NCI-H774 (cell line): ENCODE measurements around the gene BCL6.
"Not testable (repeated sequence)": the region's sequence is repeated elsewhere in the genome, so short reads cannot be mapped to it uniquely, and the experiment has no call there.

Source experiments
- DNase-seq: peaks from one replicate; lab custom pipeline; 2025; lab: John Stamatoyannopoulos, UW

BCL6 gene

DNA sequence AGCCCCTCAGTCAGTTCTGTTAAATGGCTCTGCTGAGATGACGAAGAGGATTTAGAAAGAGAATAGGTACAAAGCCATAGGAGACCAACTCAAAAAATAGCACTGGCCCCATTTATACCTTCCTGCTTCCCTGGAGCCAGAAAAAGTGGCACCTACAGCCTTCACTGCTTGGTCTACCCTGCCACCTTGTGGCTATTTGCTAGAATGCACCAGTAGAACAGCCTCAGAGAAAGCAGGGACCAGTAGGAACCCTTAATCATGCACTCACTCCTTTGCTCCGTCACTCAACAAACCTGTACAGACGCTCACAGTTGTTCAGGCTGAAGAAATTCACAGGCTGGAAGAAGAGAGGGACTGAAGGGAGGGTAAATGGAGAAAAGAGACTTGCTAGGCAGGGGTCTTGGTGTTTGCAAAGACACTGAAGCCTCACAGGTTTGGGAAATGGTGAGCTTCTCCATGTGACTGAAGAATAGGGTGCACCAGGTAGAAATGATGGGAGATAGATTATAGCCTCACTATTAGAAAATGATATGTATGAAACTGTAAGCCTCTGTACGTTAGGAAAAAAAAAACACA lies 30.8 kb downstream of the BCL6 start:
- DNase-seq: peak; percentile 86

GRCh38 chr3:187713504-187713903 lies 31.8 kb downstream of the BCL6 start:
- DNase-seq: peak; percentile 19

DNA sequence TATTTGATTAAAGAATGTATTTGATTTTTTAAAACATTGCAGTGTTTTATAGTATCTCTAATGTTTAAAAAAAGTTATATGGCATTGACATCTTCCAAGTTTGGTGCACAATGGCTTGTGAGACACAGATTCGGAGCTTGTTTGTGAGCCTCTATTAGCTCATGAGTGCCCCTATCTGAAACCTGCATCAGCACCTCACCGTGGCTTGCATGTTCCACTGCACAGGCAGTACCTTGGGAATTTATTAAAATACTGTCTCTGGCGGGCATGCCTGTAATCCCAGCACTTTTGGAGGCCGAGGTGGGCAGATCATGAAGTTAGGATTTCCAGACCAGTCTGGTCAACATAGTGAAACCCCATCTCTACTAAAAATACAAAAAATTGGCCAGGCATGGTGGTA lies 36.1 kb downstream of the BCL6 start:
- no peak for DNase-seq

DNA sequence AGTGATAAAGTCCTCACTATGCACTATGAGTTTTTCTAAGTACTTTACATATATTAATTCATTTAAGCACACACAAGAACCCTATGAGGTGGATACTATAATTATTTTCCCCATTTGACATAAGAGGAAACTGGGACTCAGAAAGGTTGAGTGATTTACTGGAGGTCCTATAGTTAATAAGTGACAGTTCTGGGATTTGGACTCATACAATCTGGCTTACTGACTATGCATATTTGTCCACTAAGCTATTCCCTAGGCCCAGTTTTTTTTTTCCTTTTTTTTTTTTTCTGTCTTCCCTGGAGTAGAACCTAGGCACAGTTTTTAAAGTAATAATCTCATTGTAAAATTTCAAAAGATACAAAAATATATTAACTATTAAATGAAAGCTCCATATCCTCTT lies 36.6 kb downstream of the BCL6 start:
- DNase-seq: no peak

DNA sequence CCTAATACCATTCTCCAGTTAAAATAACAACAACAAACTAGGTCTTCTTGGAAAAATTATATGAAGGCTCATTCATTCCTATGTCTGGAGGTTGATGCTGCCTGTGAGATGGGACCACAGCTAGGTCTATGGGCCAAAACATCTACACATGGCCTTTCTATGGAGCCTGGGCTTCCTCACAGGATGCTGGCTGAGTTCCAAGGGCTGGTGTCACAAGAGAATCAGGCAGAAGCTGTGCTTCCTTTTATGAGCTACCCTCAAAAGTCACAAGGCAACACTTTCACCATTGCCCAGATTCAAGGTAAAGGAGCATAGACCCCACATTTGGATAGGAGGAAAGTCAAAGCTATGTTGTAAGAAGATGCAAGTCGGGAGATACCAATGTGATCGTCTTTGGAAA lies 38.3 kb downstream of the BCL6 start:
- no peak for DNase-seq

DNA sequence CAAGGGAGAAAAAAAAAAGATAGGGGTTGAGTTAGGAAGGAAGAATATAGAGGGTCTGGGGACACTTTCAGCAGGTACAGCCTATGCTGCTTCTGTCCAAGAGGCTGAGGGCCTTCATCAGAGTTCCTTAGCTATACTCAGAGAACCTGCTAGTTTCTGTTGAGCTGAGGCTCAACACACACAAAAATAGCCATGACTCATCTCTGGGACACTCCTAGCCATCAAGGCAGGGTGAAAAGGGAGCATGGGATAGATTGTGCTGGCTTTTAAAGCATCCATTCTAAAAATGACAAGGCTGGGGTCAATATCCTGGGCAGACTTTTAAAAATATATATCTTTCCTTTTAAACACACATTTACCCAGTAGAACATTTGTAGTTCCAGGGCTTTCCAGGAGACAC lies 40.1 kb downstream of the BCL6 start:
- no peak for DNase-seq

DNA sequence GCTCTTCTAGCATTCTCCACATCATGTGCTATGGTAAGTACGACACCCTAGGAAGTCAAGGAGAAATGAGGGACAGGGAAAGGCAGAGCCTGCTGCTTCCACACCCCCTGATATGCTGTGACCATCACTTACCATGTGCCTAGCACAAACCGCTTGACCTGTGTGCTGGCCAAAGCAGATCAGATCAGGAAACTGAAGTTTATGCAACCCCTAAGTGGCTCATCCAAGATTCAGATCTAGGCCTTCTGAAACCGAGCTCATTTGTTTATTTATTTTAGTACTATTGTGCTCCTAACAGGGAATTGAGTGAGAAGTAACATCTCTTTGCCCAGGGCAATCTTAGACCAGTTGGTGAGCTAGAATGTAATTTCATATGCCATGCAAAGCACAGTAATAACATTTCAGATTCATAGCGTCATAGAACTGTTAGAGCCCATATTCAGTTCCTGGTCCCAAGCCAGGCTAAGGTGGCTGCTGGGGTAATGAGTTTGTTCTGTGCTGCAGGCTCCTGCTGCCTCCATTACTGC lies 42.7 kb downstream of the BCL6 start, which contains the start of gene RTP2:
TSS of gene RTP2 (minus strand) at position 51 of the 527 bp plus-strand sequence. CDS start 429 bp downstream, outside the sequence.
- no peak for DNase-seq

GRCh38 chr3:187700249-187700648 lies 45.0 kb downstream of the BCL6 start:
- DNase-seq: no peak

DNA sequence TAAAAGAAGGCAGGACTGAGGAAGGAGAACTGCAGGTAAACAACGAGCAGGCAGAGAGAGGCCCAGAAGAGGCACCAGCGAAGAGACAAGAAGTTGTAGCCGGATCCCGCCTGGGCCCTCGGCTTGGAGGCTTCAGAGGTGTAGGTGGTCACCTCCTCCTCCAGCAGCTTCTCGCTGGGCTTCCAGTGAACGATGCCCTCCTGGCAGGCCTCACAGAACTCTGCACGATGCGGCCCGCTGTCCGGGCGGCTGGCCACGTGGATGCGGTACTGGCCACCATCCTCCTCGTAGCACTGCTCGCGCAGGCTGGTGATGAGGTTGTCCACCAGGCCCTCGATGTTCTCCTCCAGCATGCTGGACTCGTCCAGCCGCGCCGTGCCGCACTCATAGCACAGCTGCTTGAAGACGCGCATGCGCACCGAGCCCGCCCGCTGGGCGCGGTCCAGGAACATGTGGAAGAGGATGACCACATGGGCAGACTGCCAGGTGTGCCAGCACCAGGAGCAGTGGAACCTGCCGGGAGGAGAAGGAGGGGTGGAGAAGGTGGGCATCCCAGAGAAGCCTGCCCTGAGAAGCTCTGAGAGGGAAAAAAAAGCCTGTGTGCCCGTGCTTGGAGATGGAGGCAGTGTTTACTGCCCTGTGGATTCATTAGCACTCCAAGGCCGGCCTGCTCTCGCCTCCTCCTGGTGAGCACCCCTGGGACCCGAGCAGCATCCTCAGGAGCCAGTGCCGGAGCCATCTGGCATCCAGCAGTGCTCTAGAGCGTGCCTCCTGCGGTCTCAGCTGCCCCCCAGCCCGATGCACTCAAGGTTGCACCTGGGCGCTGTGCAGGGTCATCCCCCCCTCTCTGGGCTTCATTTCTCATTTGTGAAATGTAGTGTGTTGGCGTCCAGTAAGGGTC lies 46.5 kb downstream of the BCL6 start:
- DNase-seq: no peak

- DNase-seq: no peak
Measured at GRCh38 chr3:187696021-187696420, 49.2 kb downstream of the BCL6 start.

GRCh38 chr3:187695449-187695848 lies 49.8 kb downstream of the BCL6 start:
- no peak for DNase-seq

DNA sequence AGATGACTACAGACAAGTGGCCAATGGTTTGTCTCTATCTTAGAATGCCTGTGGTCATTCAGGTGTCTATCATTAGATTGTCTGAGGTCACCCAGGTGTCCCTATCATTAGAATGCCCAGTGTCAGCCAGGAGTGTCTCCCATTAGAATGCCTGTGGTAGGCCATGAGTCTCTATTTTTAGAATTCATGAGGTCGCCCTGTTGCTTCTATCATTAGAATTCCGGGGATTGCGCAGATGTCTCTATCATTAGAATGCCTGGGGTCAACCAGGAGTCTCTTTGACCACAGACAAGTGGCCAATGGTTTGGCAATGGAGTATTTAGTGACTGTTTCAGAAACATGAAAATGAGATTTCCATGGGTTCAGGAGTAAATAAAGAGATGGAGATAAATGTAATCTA lies 50.5 kb downstream of the BCL6 start:
- no peak for DNase-seq

DNA sequence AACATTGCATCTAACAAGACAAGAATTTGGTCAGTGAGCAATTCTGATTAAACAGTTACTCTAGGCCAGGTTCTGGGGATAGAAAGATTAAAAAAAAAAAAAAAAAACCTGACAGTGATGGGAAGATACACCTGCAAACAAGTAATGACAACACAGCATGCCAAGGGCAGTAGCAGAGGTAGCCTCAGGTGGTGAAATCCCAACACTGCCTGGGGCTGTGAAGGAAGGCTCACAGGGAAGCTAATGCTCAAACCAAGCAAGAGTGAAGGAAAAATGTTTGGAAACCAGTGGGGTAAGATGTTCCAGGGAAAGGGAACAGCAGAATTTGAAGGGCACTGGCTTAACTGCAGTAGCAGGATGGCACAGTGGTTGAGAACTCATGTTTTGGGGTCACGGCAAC lies 51.8 kb downstream of the BCL6 start:
- no peak for DNase-seq

GRCh38 chr3:187689984-187690383 lies 55.3 kb downstream of the BCL6 start:
- no peak for DNase-seq

DNA sequence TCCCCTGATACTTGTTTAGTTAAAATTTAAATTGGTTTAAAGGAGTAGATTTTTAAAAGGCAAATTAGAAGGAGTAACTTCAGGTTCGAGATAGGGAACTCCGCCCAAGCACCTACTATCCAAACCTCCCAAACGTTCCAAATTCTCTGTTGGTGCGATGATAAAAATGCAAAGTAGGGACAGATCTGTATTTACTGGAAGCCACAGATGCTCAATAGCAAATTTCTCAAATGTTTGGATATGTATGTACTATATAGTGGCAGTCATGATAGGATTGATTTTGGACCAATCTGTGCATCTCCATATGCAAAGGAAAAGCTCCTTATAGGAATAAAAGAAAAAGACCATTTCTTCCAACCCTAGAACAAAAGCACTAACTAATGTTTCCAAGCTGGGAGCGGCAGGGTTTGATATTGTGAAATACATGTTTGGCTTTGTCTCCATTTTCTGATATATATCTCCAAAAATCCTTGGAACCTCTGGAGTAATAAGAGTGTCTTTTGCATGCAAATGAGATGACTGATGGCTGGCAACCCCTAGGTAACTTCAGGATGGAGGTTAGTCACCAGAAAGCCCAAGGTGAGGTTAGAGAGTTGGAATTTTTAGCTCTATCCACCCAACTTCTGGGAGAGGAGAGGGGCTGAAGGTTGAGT lies 58.5 kb downstream of the BCL6 start:
- no peak for DNase-seq

DNA sequence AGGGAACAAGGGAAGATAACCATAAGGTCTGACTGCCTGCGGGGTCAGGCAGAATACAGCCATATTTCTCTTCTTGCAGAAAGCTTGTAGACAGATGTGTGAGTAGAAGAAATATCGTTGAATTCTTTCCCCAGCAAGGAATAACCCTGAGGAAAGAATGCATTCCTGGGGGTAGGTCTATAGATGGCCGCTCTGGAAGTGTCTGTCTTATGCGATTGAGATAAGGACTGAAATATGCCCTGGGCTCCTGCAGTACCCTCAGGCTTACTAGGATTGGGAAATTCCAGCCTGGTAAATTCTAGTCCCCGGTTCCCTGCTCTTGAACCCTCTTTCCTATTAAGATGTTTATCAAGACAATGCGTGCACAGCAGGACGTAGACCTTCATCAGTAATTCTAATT lies 59.3 kb downstream of the BCL6 start:
- no peak for DNase-seq

GRCh38 chr3:187684880-187685279 lies 60.4 kb downstream of the BCL6 start:
- no peak for DNase-seq

- DNase-seq: no peak
Measured at GRCh38 chr3:187684444-187684843, 60.8 kb downstream of the BCL6 start.

DNA sequence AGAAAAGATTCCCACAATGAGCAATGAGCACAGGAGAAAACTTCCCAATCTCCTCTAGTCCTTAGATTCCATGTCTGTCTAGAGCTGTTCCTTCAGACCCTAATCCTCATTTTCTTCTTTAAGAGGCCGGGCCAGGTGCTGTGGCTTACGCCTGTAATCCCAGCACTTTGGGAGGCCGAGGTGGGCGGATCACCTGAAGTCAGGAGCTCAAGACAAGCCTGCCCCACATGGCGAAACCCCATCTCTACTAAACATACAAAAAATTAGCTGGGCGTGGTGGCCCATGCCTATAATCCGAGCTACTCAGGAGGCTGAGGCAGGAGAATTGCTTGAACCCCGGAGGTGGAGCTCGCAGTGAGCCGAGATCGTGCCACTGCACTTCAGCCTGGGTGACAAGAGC lies 63.5 kb downstream of the BCL6 start:
- DNase-seq: not testable (repeated sequence)

DNA sequence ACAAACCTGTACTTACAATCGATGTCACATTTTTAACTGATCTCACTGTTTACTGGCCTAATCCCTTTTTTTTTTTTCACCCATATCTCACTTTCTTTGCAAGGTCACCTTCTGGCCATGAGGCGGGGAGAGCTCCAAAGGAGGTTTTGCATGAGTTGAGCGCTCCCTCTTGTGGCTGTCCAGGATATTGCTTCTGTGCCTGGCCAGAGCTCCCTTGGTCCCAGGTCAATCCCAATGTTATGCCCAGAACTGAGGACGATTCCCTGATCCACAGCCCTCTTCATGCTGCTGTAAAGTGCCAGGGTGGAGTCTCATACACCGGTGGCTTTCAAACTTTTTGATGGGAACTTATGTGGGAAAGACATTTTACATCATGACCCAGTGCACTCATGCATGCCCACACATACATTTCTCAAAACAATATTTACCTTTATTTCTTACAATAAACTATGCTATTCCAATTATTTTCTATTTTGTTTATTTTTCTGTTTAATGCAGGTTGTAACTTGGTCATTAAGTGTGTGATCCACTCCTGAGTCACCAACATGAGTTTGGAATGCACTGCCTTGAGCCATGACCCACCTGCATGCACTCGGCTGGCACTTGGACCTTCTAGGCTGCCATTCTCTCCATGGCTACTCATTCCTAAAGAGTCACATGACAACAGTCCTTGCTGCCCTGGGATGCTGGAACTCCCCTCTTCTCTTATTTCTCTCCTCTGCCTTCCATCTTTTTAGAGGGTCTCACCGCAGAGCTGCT lies 65.5 kb downstream of the BCL6 start:
- peak; percentile 81 for DNase-seq

DNA sequence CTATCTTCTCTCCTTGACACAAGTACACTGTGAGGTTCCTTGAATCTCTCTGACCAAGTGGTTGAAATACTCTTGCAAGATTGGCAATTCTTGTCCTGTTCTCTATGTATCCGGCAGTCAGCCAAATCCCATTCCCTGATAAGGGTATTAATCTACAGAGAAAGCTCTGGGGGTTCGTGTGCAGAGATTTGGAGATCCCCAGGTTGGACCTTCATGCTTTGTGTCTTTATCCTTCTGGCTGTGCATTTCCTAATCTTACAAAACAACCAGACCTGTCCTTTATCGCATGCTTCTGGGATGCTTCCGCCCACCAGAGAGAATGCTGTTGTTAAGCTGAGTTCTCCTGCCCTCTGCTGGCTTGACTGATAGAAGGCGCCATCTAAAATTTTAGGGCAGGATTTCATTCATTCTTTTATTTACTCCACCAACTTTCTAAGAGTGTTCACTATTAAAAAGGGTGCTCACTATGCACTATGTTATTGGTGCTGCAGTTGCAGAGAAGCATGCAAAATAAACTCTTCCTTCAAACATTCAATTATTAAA lies 66.5 kb downstream of the BCL6 start:
- peak; percentile 66 for DNase-seq

- no peak for DNase-seq
Measured at GRCh38 chr3:187677604-187678003, 67.7 kb downstream of the BCL6 start.
